ENCODE results near the gene NRG3. TPM values are rescaled to one million over a fixed set of nuclear protein-coding genes. Genes with fewer than 3 reads are reported as not detected.

NRG3 gene
- total and polyA plus RNA-seq, 3 experiments from 2014 or later, result not detected

DNA sequence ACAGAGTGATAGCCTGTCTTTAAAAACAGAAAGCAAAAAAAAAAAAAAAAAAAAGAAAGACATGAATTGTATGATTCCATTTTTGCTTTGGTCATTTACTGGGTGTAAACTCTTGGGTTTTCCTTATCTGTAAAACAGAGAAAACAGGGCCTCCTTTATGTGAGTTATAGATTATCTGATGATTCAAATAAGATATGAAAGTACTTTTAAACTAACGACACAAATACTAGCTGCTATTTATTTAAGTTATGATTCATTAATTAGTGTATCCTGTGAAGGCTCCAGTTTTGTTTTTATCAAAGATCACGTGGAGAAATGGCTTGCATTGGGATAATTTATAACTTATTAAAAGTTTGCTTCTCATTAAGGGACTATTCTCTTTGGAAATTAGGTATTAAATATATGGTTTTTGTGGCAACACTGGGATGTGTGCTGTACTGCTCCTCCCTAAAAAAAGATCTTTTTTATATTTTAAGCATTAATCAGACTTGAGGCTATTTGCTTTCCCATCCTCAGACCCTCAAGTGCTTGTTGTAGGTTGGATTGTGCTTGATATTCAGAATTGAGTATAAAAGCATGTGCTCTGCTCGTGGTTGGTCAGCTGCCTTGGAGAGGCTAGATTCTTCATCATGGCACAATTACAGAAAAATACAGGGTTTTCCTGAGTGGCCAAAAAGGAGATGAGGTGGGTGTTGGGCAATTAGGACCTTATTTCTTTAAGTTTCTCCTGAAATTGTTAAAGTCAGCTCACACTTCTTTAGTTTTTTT lies 39.9 kb downstream of the NRG3 start:
- Mint-ChIP-seq H3K9me3 (peaks cover 0 to 9% (median 3%) of the 10 kb centered on the region in 5 donors), H3K4me3 (no peak overlapping the region), H3K36me3 (no peaks in the 10 kb centered on the region), H3K27me3 (peaks cover 0 to 1% of the 10 kb centered on the region in 2 donors), H3K4me1 (no peaks in the 10 kb centered on the region), H3K27ac (no peak overlapping the region)
- H3K9me3 ChIP-seq (ENCODE audit: low read length), result no peaks in the 10 kb centered on the region
- no peak overlapping the region for H3K27ac ChIP-seq (ENCODE audit: low read depth, low read length)
- no peaks in the 10 kb centered on the region for H3K27me3 ChIP-seq (ENCODE audit: insufficient read depth, low read length, poor library complexity, severe bottlenecking)
- CTCF ChIA-PET, result no interaction called here
- no peak for DNase-seq
- no peak overlapping the region for H3K4me3 ChIP-seq (ENCODE audit: low read length)
- H3K36me3 ChIP-seq (ENCODE audit: insufficient read depth, low read length), result no peaks in the 10 kb centered on the region
- H3K4me1 ChIP-seq (ENCODE audit: insufficient read depth, low read length), result no peaks in the 10 kb centered on the region
- POLR2A ChIA-PET, result no interaction called here

DNA sequence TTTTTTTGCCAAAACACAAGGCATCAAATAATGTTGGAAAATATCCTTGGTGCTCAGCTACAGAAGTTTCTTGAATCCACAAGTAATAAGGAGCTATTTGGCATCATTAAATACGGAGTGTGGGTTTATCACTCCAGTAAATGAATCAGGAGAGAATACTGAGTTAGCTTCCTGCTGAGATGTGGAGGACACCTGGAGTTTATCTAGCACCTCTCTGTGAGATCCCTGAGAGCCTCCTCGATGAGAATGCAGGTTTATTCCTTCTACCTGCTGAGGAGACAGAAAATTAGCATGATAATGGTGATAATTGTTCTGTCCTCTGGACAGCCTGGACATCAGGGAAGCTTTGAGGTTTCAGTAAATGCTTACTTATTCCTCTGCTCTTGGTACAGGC lies 40.5 kb downstream of the NRG3 start:
- Histone ChIP-seq H3K4me3 (ENCODE audit: low read length) (no peak overlapping the region), H3K27ac (ENCODE audit: low read depth, low read length) (no peak overlapping the region), H3K36me3 (ENCODE audit: insufficient read depth, low read length) (no peaks in the 10 kb centered on the region), H3K4me1 (ENCODE audit: insufficient read depth, low read length) (no peaks in the 10 kb centered on the region), H3K27me3 (ENCODE audit: insufficient read depth, low read length, poor library complexity, severe bottlenecking) (no peaks in the 10 kb centered on the region), H3K9me3 (ENCODE audit: low read length) (no peaks in the 10 kb centered on the region)
- no peak for DNase-seq
- Mint-ChIP-seq H3K9me3 (peaks cover 0 to 9% (median 5%) of the 10 kb centered on the region in 5 donors), H3K27me3 (peaks cover 0 to 1% of the 10 kb centered on the region in 2 donors), H3K4me1 (no peaks in the 10 kb centered on the region), H3K27ac (no peak overlapping the region), H3K4me3 (no peak overlapping the region), H3K36me3 (no peaks in the 10 kb centered on the region)
- ChIA-PET CTCF (no interaction called here), POLR2A (no interaction called here)

DNA sequence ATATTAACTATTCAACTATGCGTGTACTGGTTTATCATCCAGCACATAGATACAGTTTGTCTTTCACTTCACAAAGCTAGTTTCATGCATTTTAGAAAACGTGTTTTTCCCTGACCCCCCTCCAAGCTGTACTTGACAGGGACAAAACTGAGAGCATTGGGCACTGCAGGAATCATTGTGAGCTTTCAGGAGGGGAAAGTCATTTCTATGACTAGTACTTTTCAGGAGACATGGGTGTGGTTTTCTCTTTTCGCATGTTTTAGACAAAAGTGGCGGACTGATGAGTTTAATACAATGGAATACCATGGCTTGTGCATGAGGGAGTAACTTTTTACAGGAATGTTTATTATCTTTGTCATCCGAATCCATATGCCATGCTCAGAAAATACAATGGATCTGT lies 42.7 kb downstream of the NRG3 start:
- Histone ChIP-seq H3K4me1 (ENCODE audit: insufficient read depth, low read length) (no peaks in the 10 kb centered on the region), H3K36me3 (ENCODE audit: insufficient read depth, low read length) (no peaks in the 10 kb centered on the region), H3K9me3 (ENCODE audit: low read length) (no peaks in the 10 kb centered on the region), H3K27ac (ENCODE audit: low read depth, low read length) (no peak overlapping the region), H3K4me3 (ENCODE audit: low read length) (no peak overlapping the region), H3K27me3 (ENCODE audit: insufficient read depth, low read length, poor library complexity, severe bottlenecking) (no peaks in the 10 kb centered on the region)
- Mint-ChIP-seq H3K27ac (no peak overlapping the region), H3K9me3 (peaks cover 0 to 7% (median under 1%) of the 10 kb centered on the region in 5 donors), H3K4me1 (no peaks in the 10 kb centered on the region), H3K27me3 (no peaks in the 10 kb centered on the region), H3K36me3 (no peaks in the 10 kb centered on the region), H3K4me3 (no peak overlapping the region)
- CTCF ChIA-PET, result no interaction called here
- POLR2A ChIA-PET, result no interaction called here
- DNase-seq, result no peak

DNA sequence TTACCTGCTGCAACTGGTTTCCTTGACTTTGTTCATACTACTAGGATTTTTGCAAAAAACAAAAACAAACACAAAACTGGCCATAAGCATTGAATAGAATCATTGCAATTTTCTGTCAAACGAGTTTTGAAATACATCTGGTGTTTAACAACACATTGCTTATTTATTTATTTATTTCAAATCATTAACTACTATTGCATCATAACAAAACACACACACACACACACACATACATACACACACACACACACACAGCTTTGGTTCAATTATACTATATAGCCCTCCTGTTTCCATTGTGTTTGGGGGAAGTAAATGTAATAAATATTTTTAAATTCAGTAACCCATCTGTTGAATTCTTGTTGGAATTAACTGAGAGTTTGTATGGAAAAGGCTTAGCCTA lies 43.8 kb downstream of the NRG3 start:
- CTCF ChIA-PET, result no interaction called here
- H3K9me3 ChIP-seq (ENCODE audit: low read length), result no peaks in the 10 kb centered on the region
- no peaks in the 10 kb centered on the region for H3K36me3 Mint-ChIP-seq
- H3K27ac ChIP-seq (ENCODE audit: low read depth, low read length), result no peak overlapping the region
- H3K4me3 Mint-ChIP-seq, result no peak overlapping the region
- no peak overlapping the region for H3K4me3 ChIP-seq (ENCODE audit: low read length)
- peaks cover 0 to 7% (median 3%) of the 10 kb centered on the region in 5 donors for H3K9me3 Mint-ChIP-seq
- DNase-seq, result no peak
- no peaks in the 10 kb centered on the region for H3K27me3 Mint-ChIP-seq
- H3K27ac Mint-ChIP-seq, result no peak overlapping the region
- H3K36me3 ChIP-seq (ENCODE audit: insufficient read depth, low read length), result no peaks in the 10 kb centered on the region
- no peaks in the 10 kb centered on the region for H3K4me1 Mint-ChIP-seq
- H3K4me1 ChIP-seq (ENCODE audit: insufficient read depth, low read length), result no peaks in the 10 kb centered on the region
- H3K27me3 ChIP-seq (ENCODE audit: insufficient read depth, low read length, poor library complexity, severe bottlenecking), result no peaks in the 10 kb centered on the region
- POLR2A ChIA-PET, result no interaction called here

DNA sequence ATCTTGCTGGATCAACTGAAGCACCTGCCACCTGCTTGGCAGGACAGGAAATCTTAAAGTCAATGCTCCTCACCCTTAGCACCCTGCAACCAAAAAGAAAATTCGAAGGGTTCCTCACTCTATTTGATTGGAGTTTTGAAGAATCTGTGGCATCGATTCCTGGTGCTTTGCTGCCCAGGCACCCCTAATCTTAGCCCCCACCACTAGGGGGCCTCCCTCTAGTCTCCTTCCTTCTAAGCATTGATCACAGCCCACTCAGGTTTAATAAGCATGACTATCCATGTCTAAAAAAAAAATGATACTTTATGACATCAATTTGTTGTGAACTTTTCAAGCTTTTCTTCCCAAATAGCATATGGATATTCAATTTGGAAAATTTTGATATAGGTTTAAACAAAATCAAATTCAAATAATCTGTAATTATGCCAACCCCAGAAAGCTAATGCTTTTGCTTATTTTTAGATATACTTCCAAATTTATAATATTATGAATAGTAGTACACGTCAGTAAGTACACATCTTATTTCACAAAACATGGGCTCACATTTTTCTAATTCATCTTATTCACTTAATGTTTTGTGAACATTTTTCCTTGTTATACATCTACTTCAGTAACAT lies 45.3 kb downstream of the NRG3 start:
- Histone ChIP-seq H3K27me3 (ENCODE audit: insufficient read depth, low read length, poor library complexity, severe bottlenecking) (no peaks in the 10 kb centered on the region), H3K9me3 (ENCODE audit: low read length) (no peaks in the 10 kb centered on the region), H3K4me3 (ENCODE audit: low read length) (no peak overlapping the region), H3K36me3 (ENCODE audit: insufficient read depth, low read length) (no peaks in the 10 kb centered on the region), H3K4me1 (ENCODE audit: insufficient read depth, low read length) (no peaks in the 10 kb centered on the region), H3K27ac (ENCODE audit: low read depth, low read length) (no peak overlapping the region)
- Mint-ChIP-seq H3K4me3 (no peak overlapping the region), H3K27me3 (no peaks in the 10 kb centered on the region), H3K36me3 (no peaks in the 10 kb centered on the region), H3K27ac (no peak overlapping the region), H3K4me1 (no peaks in the 10 kb centered on the region), H3K9me3 (peaks cover 0 to 9% (median 8%) of the 10 kb centered on the region in 5 donors)
- ChIA-PET POLR2A (no interaction called here), CTCF (no interaction called here)
- no peak for DNase-seq

DNA sequence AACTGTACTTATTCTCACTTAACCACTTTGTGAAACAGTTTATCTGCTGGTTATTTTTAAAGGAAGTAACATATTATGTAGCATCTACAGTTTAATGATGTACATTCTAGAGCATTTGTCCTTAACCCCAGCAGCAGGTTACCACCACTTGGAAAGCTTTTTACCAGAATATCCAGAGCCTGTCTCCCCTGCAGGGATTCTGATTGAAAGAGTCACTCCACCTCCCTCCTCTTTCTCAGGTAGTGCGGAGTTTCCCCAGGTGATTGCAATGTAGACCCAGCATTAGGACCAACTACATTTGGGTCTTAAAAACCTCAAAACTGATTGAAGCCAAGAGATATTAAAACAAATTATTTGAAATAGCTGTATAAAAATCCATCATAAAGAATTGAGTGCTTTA lies 53.1 kb downstream of the NRG3 start:
- H3K27ac ChIP-seq (ENCODE audit: low read depth, low read length), result no peak overlapping the region
- POLR2A ChIA-PET, result no interaction called here
- no peaks in the 10 kb centered on the region for H3K27me3 ChIP-seq (ENCODE audit: insufficient read depth, low read length, poor library complexity, severe bottlenecking)
- Mint-ChIP-seq H3K36me3 (peaks cover 0 to 3% (median 0%) of the 10 kb centered on the region in 3 donors), H3K27me3 (no peaks in the 10 kb centered on the region), H3K27ac (no peak overlapping the region), H3K4me3 (no peak overlapping the region), H3K4me1 (no peaks in the 10 kb centered on the region), H3K9me3 (peaks cover 0 to 12% (median 7%) of the 10 kb centered on the region in 5 donors)
- H3K4me3 ChIP-seq (ENCODE audit: low read length), result no peak overlapping the region
- H3K9me3 ChIP-seq (ENCODE audit: low read length), result no peaks in the 10 kb centered on the region
- CTCF ChIA-PET, result no interaction called here
- H3K36me3 ChIP-seq (ENCODE audit: insufficient read depth, low read length), result no peaks in the 10 kb centered on the region
- no peaks in the 10 kb centered on the region for H3K4me1 ChIP-seq (ENCODE audit: insufficient read depth, low read length)
- no peak for DNase-seq

DNA sequence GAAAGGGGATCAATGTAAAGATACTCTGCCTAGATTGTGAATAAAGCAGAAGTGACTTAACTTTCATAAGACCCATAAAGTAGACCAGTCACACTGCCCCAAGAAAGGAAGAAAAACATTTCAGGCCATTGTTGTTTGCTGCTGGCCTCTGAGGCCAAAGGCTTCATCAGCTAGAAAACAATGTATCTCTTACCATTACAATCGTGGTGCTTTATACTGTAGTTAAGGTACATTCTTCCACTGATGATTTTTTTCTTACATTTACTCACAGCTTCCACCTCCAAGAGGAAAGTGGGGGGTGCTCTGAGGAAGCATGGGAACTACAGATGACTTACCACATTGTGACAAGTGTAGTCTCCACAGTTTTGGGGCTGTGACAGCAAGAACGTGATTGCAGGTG lies 68.6 kb downstream of the NRG3 start:
- no peak overlapping the region for H3K27ac Mint-ChIP-seq
- CTCF ChIA-PET, result no interaction called here

DNA sequence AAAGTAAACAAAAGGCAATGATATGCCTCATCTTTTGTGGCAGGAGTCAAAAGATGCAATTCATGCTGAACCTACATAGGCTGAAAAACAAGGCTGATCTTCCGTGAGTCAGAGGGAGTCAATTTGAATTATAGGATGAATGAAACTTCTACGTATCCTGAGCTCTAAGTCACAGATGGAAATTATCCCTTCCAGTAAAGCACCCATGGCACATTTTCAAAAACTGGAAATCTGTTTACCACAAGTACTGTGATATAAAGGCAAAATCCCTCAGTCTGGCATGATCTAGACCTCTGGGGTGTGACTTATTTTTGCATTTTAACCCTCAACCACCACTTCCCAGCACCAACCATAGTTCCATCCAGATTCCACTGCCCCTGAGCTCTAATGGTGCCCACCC lies 69.6 kb downstream of the NRG3 start:
- Histone ChIP-seq H3K4me1 (ENCODE audit: insufficient read depth, low read length) (no peaks in the 10 kb centered on the region), H3K27me3 (ENCODE audit: insufficient read depth, low read length, poor library complexity, severe bottlenecking) (no peaks in the 10 kb centered on the region), H3K9me3 (ENCODE audit: low read length) (no peaks in the 10 kb centered on the region), H3K27ac (ENCODE audit: low read depth, low read length) (no peak overlapping the region), H3K4me3 (ENCODE audit: low read length) (no peak overlapping the region), H3K36me3 (ENCODE audit: insufficient read depth, low read length) (no peaks in the 10 kb centered on the region)
- H3K4me1 Mint-ChIP-seq, result no peaks in the 10 kb centered on the region
- H3K27me3 Mint-ChIP-seq, result no peaks in the 10 kb centered on the region
- H3K27ac Mint-ChIP-seq, result no peak overlapping the region
- no peak for DNase-seq
- ChIA-PET POLR2A (no interaction called here), CTCF (no interaction called here)
- peaks cover 2 to 13% (median 10%) of the 10 kb centered on the region in 5 donors for H3K9me3 Mint-ChIP-seq
- no peaks in the 10 kb centered on the region for H3K36me3 Mint-ChIP-seq
- no peak overlapping the region for H3K4me3 Mint-ChIP-seq

More for the DNA sequence above, 68.6 kb downstream of the NRG3 start:
- POLR2A ChIA-PET, result no interaction called here
- H3K27me3 Mint-ChIP-seq, result no peaks in the 10 kb centered on the region
- no peaks in the 10 kb centered on the region for H3K36me3 Mint-ChIP-seq
- no peaks in the 10 kb centered on the region for H3K9me3 ChIP-seq (ENCODE audit: low read length)
- DNase-seq, result no peak
- H3K4me1 Mint-ChIP-seq, result no peaks in the 10 kb centered on the region
- H3K27me3 ChIP-seq (ENCODE audit: insufficient read depth, low read length, poor library complexity, severe bottlenecking), result no peaks in the 10 kb centered on the region
- no peak overlapping the region for H3K4me3 ChIP-seq (ENCODE audit: low read length)
- H3K27ac ChIP-seq (ENCODE audit: low read depth, low read length), result no peak overlapping the region
- H3K4me3 Mint-ChIP-seq, result no peak overlapping the region
- peaks cover 2 to 20% (median 10%) of the 10 kb centered on the region in 5 donors for H3K9me3 Mint-ChIP-seq
- H3K4me1 ChIP-seq (ENCODE audit: insufficient read depth, low read length), result no peaks in the 10 kb centered on the region
- no peaks in the 10 kb centered on the region for H3K36me3 ChIP-seq (ENCODE audit: insufficient read depth, low read length)

Measured in CD8-positive, alpha-beta memory T cell (primary cell).